HepG2 (cell line): Measurements from ENCODE around the gene OASL. TPM values are rescaled to one million over a fixed set of nuclear protein-coding genes. Genes with fewer than 3 reads are reported as not detected.
A peak's percentile ranks its signal among the peaks of the same experiment; 100 is the strongest.

Experiments
- ATAC-seq: fragments of 200-7000 bp; cut with Tn5 transposase; 3 replicates; pipeline ENCODE4 v1.9.1; 2020; ENCODE audit warnings: mild to moderate bottlenecking, moderate library complexity
- BruUV-seq: library from RNA; stranded (reverse); fragments of 400-500 nt; replicated peaks from 2 replicates; lab custom pipeline; 2021; lab: Mats Ljungman, UMichigan
- CTCF ChIA-PET: fragments of 300-600 bp; formaldehyde crosslinking; extraction: SDS; loops from one replicate; lab custom pipeline; 2021; ENCODE audit warnings: low total read pairs, inconsistent platforms, low intra/inter-chr PET ratio; lab: Yijun Ruan, JAX
- POLR2A ChIA-PET: fragments of 350-600 bp; sonication (Branson Sonifier 250); formaldehyde crosslinking; loops from one replicate; lab custom pipeline; 2020; ENCODE audit warnings: antibody characterized with exemption, inconsistent platforms; lab: Yijun Ruan, JAX
- DNase-seq: peaks from one replicate; pipeline ENCODE4 v3.0.0-alpha.2; 2015; ENCODE audit warnings: low spot score
- FAIRE-seq: peaks from 3 replicates; lab custom pipeline; 2011; peaks lifted over from hg19 to GRCh38; lab: Jason Lieb, UNC
- H2AFZ ChIP-seq: one replicate; pipeline ENCODE4 v1.6.1; 2011; ENCODE audit warnings: low read length, inconsistent platforms
- H3K27ac ChIP-seq: fragments of 300-600 bp; 3 replicates; pipeline ENCODE4 v1.8.0; 2011; ENCODE audit warnings: mixed run types, mild to moderate bottlenecking, mixed read lengths, low read length, inconsistent platforms; ENCODE audit not compliant: insufficient read depth; ENCODE audit errors: extremely low read length
- H3K27me3 ChIP-seq, 2 experiments: fragments of 200-600 bp in 1 of 2; 2 replicates in 1 of 2; 3 replicates in 1 of 2; pipeline versions ENCODE4 v1.6.0 to v1.8.0; 2011; ENCODE audit warnings: low read length in 2 of 2, mild to moderate bottlenecking in 2 of 2, moderate library complexity in 2 of 2, inconsistent platforms in 1 of 2; ENCODE audit not compliant: insufficient read depth in 2 of 2, control insufficient read depth in 1 of 2
- H3K36me3 ChIP-seq, 2 experiments: fragments of 200-600 bp in 1 of 2; replicated peaks in 1 of 2; 2 replicates in 1 of 2; 3 replicates in 1 of 2; pipeline versions ENCODE4 v1.5.1 to v1.8.0; 2011; ENCODE audit warnings: low read length in 2 of 2, inconsistent platforms in 1 of 2; ENCODE audit not compliant: insufficient read depth in 2 of 2, control insufficient read depth in 1 of 2
- H3K4me1 ChIP-seq: 2 replicates; pipeline ENCODE4 v1.5.1; 2012; ENCODE audit warnings: low read length, inconsistent platforms; ENCODE audit not compliant: insufficient read depth
- H3K4me2 ChIP-seq: 2 replicates; pipeline ENCODE4 v1.6.0; 2011; ENCODE audit warnings: low read depth, low read length, inconsistent platforms
- H3K4me3 ChIP-seq, 3 experiments: fragments of 200-600 bp in 1 of 3; sonication (generic), shearing (Covaris generic) in 1 of 3; replicated peaks in 1 of 3; 2 replicates each; pipeline ENCODE4 v1.5.1; 2011 to 2016; ENCODE audit warnings: low read length in 3 of 3, inconsistent platforms in 2 of 3, low read depth in 2 of 3, mild to moderate bottlenecking in 2 of 3, control low read depth in 1 of 3, mixed read lengths in 1 of 3; ENCODE audit not compliant: insufficient read depth in 1 of 3
- H3K79me2 ChIP-seq: one replicate; pipeline ENCODE4 v1.6.1; 2011; ENCODE audit warnings: low read length, inconsistent platforms; ENCODE audit not compliant: insufficient read depth
- H3K9ac ChIP-seq: 2 replicates; pipeline ENCODE4 v1.6.0; 2011; ENCODE audit warnings: mild to moderate bottlenecking, low read depth, low read length, inconsistent platforms; ENCODE audit not compliant: insufficient read depth
- H3K9me3 ChIP-seq: 2 replicates; pipeline ENCODE4 v1.5.1; 2012; ENCODE audit warnings: mild to moderate bottlenecking, low read length
- H4K20me1 ChIP-seq: 2 replicates; pipeline ENCODE4 v1.6.0; 2011; ENCODE audit warnings: inconsistent platforms, mild to moderate bottlenecking, low read length, moderate library complexity; ENCODE audit not compliant: insufficient read depth
- ADNP ChIP-seq: sonication (generic); formaldehyde crosslinking; IDR thresholded peaks from 2 replicates; pipeline ENCODE4 v1.4.0; 2020; ENCODE audit warnings: missing genetic modification reagents
- ARNT2 ChIP-seq: sonication (generic); formaldehyde crosslinking; IDR thresholded peaks from 2 replicates; pipeline ENCODE4 v1.8.0; 2022; ENCODE audit warnings: mild to moderate bottlenecking, low read depth, missing genetic modification reagents, moderate library complexity
- DZIP1 ChIP-seq: sonication (generic); formaldehyde crosslinking; IDR thresholded peaks from 2 replicates; pipeline ENCODE4 v1.5.0; 2020; ENCODE audit warnings: mild to moderate bottlenecking, missing genetic modification reagents
- FOXM1 ChIP-seq: sonication (generic); formaldehyde crosslinking; IDR thresholded peaks from 2 replicates; pipeline ENCODE4 v1.5.0; 2020; ENCODE audit warnings: missing genetic modification reagents
- HMGXB4 ChIP-seq, 2 experiments: sonication (generic) in 1 of 2; formaldehyde crosslinking in 1 of 2; IDR thresholded peaks; 2 replicates each; pipeline versions ENCODE4 v1.4.0 to v1.6.1; 2018 to 2020; ENCODE audit warnings: missing genetic modification reagents in 2 of 2, borderline replicate concordance in 1 of 2, low read depth in 1 of 2, mild to moderate bottlenecking in 1 of 2, missing biosample characterization in 1 of 2
- HNF1B ChIP-seq: sonication (generic); formaldehyde crosslinking; IDR thresholded peaks from 2 replicates; pipeline ENCODE4 v1.5.1; 2020; ENCODE audit warnings: mild to moderate bottlenecking, moderate library complexity, missing genetic modification reagents
- HOXA9 ChIP-seq: sonication (generic); formaldehyde crosslinking; IDR thresholded peaks from 2 replicates; pipeline ENCODE4 v1.8.1; 2022; ENCODE audit warnings: missing genetic modification reagents, mild to moderate bottlenecking, moderate library complexity, borderline replicate concordance
- MBNL3 ChIP-seq: fragments of 250-450 bp; sonication (Bioruptor Pico); conservative IDR thresholded peaks from 2 replicates; pipeline ENCODE4 v1.8.0; 2022; ENCODE audit warnings: mild to moderate bottlenecking, inconsistent platforms
- MED1 ChIP-seq: sonication (generic); formaldehyde crosslinking; IDR thresholded peaks from 2 replicates; pipeline ENCODE4 v1.4.0; 2020; ENCODE audit warnings: missing genetic modification reagents
- NFATC3 ChIP-seq: sonication (generic); formaldehyde crosslinking; IDR thresholded peaks from 2 replicates; pipeline ENCODE4 v1.5.1; 2020; ENCODE audit warnings: mild to moderate bottlenecking, missing genetic modification reagents
- SIN3A ChIP-seq: IDR thresholded peaks from 2 replicates; pipeline ENCODE4 v1.6.1; 2011; ENCODE audit warnings: low read depth, mild to moderate bottlenecking, control low read depth, low read length, borderline replicate concordance
- YEATS2 ChIP-seq: sonication (generic); formaldehyde crosslinking; IDR thresholded peaks from 2 replicates; pipeline ENCODE4 v1.4.0; 2020; ENCODE audit warnings: missing genetic modification reagents, borderline replicate concordance
- ZNF121 ChIP-seq: sonication (generic); formaldehyde crosslinking; IDR thresholded peaks from 2 replicates; pipeline ENCODE4 v1.5.0; 2020; ENCODE audit warnings: mild to moderate bottlenecking, missing genetic modification reagents
- ZNF296 ChIP-seq: sonication (generic); formaldehyde crosslinking; conservative IDR thresholded peaks from 2 replicates; pipeline ENCODE4 v1.5.0; 2020; ENCODE audit warnings: mild to moderate bottlenecking, missing genetic modification reagents
- ZNF317 ChIP-seq: sonication (generic); formaldehyde crosslinking; IDR thresholded peaks from 2 replicates; pipeline ENCODE4 v1.5.0; 2020; ENCODE audit warnings: mild to moderate bottlenecking, missing genetic modification reagents
- ZNF326 ChIP-seq: sonication (generic); formaldehyde crosslinking; IDR thresholded peaks from 2 replicates; pipeline ENCODE4 v1.4.0; 2020; ENCODE audit warnings: missing genetic modification reagents, borderline replicate concordance
- ZNF430 ChIP-seq: sonication (generic); formaldehyde crosslinking; IDR thresholded peaks from 2 replicates; pipeline ENCODE4 v1.9.0; 2021; ENCODE audit warnings: mild to moderate bottlenecking, missing genetic modification reagents
- ZNF709 ChIP-seq: sonication (generic); formaldehyde crosslinking; IDR thresholded peaks from 2 replicates; pipeline ENCODE4 v1.5.0; 2020; ENCODE audit warnings: mild to moderate bottlenecking, missing genetic modification reagents
- ZNF740 ChIP-seq: sonication (generic); formaldehyde crosslinking; IDR thresholded peaks from 2 replicates; pipeline ENCODE4 v1.4.0; 2020; ENCODE audit warnings: missing genetic modification reagents
- WGBS: methylation state at CpG from one replicate; pipeline ENCODE4 v1.1.6; 2017; ENCODE audit warnings: low lambda C conversion rate; 5-methylcytosine and 5-hydroxymethylcytosine counted together
- in situ Hi-C: cut with HindIII; loops from 2 replicates; pipeline ENCODE4 v1.10.0; 2017; ENCODE audit warnings: low pct_unique_long_range_greater_than_20kb; ENCODE audit not compliant: extremely low pct_ligation_motif_present
- intact Hi-C: fragments of 100-400 bp; cut with micrococcal nuclease; formaldehyde crosslinking; loops from one replicate; pipeline ENCODE4 v1.10.0; 2022; ENCODE audit not compliant: unreplicated experiment
- polyA plus RNA-seq, 8 experiments: library from polyadenylated mRNA; depleted of rRNA in 3 of 8; stranded (reverse) in 7 of 8; unstranded in 1 of 8; fragments of >200 nt; fragmentation: Illumina TruSeq in 4 of 8; extraction: Trizol in 4 of 8; gene quantifications; 2 replicates each; pipeline versions ENCODE4 v1.2.1 to v1.2.3, GENCODE V29; 2011 to 2016; ENCODE audit warnings: low read depth in 4 of 8, missing spikeins in 1 of 8, mixed read lengths in 1 of 8; ENCODE audit not compliant: insufficient read depth in 1 of 8
- total RNA-seq, 5 experiments: library from RNA; depleted of rRNA; stranded (reverse); fragments of >200 nt; fragmentation: Illumina TruSeq; extraction: Trizol; gene quantifications; 2 replicates each; pipeline ENCODE4 v1.2.3, GENCODE V29; 2016; ENCODE audit warnings: low read depth in 1 of 5

OASL gene
- total and polyA plus RNA-seq, 2 of the 13 experiments (the other 11 are each of a cell fraction or from before 2014, with no cell fraction given) = 0.11 to 0.22 TPM

DNA sequence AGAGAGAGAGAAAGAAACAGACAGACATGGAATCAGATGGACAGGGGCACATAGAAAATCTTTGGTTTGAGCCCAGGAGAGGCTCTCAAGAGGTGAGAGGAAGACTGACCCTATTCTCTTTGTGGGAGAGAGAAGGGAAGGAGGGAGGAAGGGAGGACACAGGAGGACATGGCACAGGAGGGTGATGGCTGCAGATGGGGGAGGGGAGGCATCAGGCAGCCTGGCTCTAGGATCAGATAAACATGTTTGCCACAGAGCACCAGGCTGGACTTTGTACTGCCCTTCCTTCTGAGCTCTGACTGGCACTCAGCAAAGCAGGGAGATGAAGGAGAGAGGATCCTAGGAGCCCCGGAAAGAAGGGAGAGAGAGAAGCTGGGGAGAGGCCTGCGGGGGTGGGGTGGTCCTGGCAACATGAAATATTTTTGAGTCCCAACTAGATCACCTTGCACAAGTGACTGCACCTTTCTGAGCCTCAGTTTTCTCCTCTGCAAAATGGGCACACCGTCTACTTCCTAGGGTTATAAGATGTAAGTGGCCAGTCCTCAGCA lies 54.6 kb downstream of the OASL start:
- ChIA-PET POLR2A (interaction anchor here (0.9 to 6.9 kb wide), 9 partner anchors 9 to 26 kb away, joined by 3 to 99 read pairs (median 9); no protein-coding TSS in a partner anchor), CTCF (no interaction called here)
- H4K20me1 ChIP-seq = no peaks in the 10 kb centered on the region
- peak overlapping the region in 1 of 3 experiments; percentile 35; a peak in 1 of 6 replicates for H3K4me3 ChIP-seq
- H3K27ac ChIP-seq = peak overlapping the region; percentile 75
- ATAC-seq (peak; percentile 9), FAIRE-seq (peak; percentile 73), DNase-seq (peak; percentile 87)
- H3K27me3 ChIP-seq = no peaks in the 10 kb centered on the region; a peak in 1 of 5 replicates
- peaks cover 48% of the 10 kb centered on the region for H3K79me2 ChIP-seq
- peak overlapping the region; percentile 54 for H3K9ac ChIP-seq
- BruUV-seq = no TSS peak
- H3K9me3 ChIP-seq = no peaks in the 10 kb centered on the region
- WGBS = 48% methylated on average over 3 of the region's 3 CpGs
- no peak overlapping the region for H2AFZ ChIP-seq
- intact Hi-C loops (no loop called here), in situ Hi-C loops (no loop called here)
- peak overlapping the region; percentile 71 for H3K4me2 ChIP-seq
- H3K4me1 ChIP-seq = peaks cover 50% of the 10 kb centered on the region
- peaks cover 11 to 23% of the 10 kb centered on the region in 2 experiments for H3K36me3 ChIP-seq
- TF ChIP-seq DZIP1 (no peak), ZNF121 (CRISPR knock-in tag) (no peak), ZNF740 (CRISPR knock-in tag) (no peak), ZNF296 (CRISPR knock-in tag) (no peak), ARNT2 (no peak), MBNL3 (CRISPR knock-in tag) (no peak), YEATS2 (no peak), ZNF326 (CRISPR knock-in tag) (no peak), ZNF709 (peak; percentile 79; the same call in 1 of the 2 replicates), SIN3A (no peak), ZNF317 (CRISPR knock-in tag) (no peak), ZNF430 (CRISPR knock-in tag) (no peak), MED1 (CRISPR knock-in tag) (peak; percentile 51), HNF1B (CRISPR knock-in tag) (no peak), HMGXB4 (CRISPR knock-in tag; IDR thresholded peaks at IDR 0.05; ENCODE audit: borderline replicate concordance in 1 of 2, low read depth in 1 of 2) (peak in 1 of 2 experiments; percentile 42; a peak in 1 of 4 replicates), HOXA9 (CRISPR knock-in tag) (no peak), ADNP (CRISPR knock-in tag) (peak; percentile 88; the same call in 1 of the 2 replicates), NFATC3 (CRISPR knock-in tag) (no peak), FOXM1 (no peak)
